Breast epithelium (tissue), 3 donors: ENCODE data around the gene CGNL1.

ENCODE experiments used
- CTCF ChIP-seq, 3 donors: fragments of 450-650 bp; IDR thresholded peaks; one replicate each; pipeline ENCODE4 v1.5.1; 2016 to 2017; ENCODE audit warnings: antibody characterized with exemption in 3 of 3, mild to moderate bottlenecking in 3 of 3, moderate library complexity in 3 of 3
- POLR2A ChIP-seq: fragments of 450-650 bp; IDR thresholded peaks from one replicate; pipeline ENCODE4 v1.6.1; 2016; ENCODE audit warnings: antibody characterized with exemption, mild to moderate bottlenecking, moderate library complexity
- POLR2AphosphoS5 ChIP-seq, 3 donors: sonication (generic); formaldehyde crosslinking; IDR thresholded peaks; one replicate each; pipeline ENCODE4 v1.6.1; 2017; ENCODE audit warnings: antibody characterized with exemption in 3 of 3

- TF ChIP-seq CTCF (IDR thresholded peaks at IDR 0.05) (no peak), POLR2A (no peak), POLR2AphosphoS5 (IDR thresholded peaks at IDR 0.05) (no peak)
Measured at GRCh38 chr15:57476533-57476975, 100.2 kb downstream of the CGNL1 start.
